Femur (tissue), 1 donor: ENCODE measurements around the gene UBE4A.

Experiments used
- DNase-seq: peaks from one replicate; pipeline ENCODE4 v3.0.0-alpha.2; 2017

UBE4A gene

GRCh38 chr11:118438314-118438931 lies 79.0 kb downstream of the UBE4A start:
- DNase-seq: peak; percentile 85

GRCh38 chr11:118439646-118440045 lies 80.2 kb downstream of the UBE4A start:
- DNase-seq: no peak

- no peak for DNase-seq
Measured at GRCh38 chr11:118441770-118442275, 82.4 kb downstream of the UBE4A start.

GRCh38 chr11:118442301-118442700 lies 82.9 kb downstream of the UBE4A start:
- no peak for DNase-seq

- no peak for DNase-seq
Measured at GRCh38 chr11:118442908-118443589, 83.6 kb downstream of the UBE4A start.

GRCh38 chr11:118443590-118444218 lies 84.3 kb downstream of the UBE4A start:
- DNase-seq: no peak

- no peak for DNase-seq
Measured at GRCh38 chr11:118447423-118447822, 88.0 kb downstream of the UBE4A start.

- DNase-seq: no peak
Measured at GRCh38 chr11:118448294-118448693, 88.9 kb downstream of the UBE4A start.
